HL-60 (cell line): ENCODE results near the gene SUV39H2.

Source experiments
- GABPA ChIP-seq: IDR thresholded peaks from 2 replicates; pipeline ENCODE4 v1.6.1; 2012; ENCODE audit warnings: low read depth
- POLR2AphosphoS5 ChIP-seq: IDR thresholded peaks from 2 replicates; pipeline ENCODE4 v1.6.1; 2012; ENCODE audit warnings: low read depth
- TF ChIP-seq, protein P1 (sequence below): IDR thresholded peaks from one replicate; pipeline ENCODE4 v1.5.1; 2011; ENCODE audit warnings: low read length, control low read depth, inconsistent platforms; ENCODE audit not compliant: insufficient read depth
- TF ChIP-seq, protein P2 (sequence below): IDR thresholded peaks from 2 replicates; pipeline ENCODE4 v1.6.1; 2012; ENCODE audit warnings: low read depth; ENCODE audit not compliant: insufficient replicate concordance

DNA sequence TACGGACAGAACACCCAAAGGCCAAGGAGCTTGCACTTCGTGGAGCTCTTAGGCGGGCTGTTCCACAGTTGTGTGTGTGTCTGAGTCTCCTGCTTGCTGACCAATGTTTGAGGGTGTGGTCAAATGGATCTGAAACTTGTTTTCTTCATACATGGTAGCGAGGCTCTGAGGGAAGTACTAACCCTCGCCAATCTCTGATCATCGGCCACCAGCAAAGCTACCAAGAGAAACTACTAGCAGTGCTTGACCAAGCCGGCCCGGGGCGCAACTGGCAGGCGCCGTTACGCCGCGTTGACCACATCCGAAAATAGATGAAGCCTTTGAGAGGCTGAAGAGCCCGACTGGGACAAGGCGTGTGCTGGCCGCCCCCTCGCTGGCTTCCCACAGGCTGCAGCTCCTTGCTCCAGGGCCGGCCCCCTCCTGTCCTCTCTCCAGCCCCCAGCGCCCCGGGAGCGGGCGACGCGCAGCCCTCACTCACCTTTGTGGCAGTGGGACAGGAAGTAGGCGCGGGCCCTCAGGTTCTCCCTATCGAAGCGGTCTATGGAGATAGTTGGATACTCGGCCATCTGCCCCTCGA, 74.8 kb downstream of the SUV39H2 start:
- TF ChIP-seq, protein P1, sequence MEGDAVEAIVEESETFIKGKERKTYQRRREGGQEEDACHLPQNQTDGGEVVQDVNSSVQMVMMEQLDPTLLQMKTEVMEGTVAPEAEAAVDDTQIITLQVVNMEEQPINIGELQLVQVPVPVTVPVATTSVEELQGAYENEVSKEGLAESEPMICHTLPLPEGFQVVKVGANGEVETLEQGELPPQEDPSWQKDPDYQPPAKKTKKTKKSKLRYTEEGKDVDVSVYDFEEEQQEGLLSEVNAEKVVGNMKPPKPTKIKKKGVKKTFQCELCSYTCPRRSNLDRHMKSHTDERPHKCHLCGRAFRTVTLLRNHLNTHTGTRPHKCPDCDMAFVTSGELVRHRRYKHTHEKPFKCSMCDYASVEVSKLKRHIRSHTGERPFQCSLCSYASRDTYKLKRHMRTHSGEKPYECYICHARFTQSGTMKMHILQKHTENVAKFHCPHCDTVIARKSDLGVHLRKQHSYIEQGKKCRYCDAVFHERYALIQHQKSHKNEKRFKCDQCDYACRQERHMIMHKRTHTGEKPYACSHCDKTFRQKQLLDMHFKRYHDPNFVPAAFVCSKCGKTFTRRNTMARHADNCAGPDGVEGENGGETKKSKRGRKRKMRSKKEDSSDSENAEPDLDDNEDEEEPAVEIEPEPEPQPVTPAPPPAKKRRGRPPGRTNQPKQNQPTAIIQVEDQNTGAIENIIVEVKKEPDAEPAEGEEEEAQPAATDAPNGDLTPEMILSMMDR: no peak
- TF ChIP-seq, protein P2, sequence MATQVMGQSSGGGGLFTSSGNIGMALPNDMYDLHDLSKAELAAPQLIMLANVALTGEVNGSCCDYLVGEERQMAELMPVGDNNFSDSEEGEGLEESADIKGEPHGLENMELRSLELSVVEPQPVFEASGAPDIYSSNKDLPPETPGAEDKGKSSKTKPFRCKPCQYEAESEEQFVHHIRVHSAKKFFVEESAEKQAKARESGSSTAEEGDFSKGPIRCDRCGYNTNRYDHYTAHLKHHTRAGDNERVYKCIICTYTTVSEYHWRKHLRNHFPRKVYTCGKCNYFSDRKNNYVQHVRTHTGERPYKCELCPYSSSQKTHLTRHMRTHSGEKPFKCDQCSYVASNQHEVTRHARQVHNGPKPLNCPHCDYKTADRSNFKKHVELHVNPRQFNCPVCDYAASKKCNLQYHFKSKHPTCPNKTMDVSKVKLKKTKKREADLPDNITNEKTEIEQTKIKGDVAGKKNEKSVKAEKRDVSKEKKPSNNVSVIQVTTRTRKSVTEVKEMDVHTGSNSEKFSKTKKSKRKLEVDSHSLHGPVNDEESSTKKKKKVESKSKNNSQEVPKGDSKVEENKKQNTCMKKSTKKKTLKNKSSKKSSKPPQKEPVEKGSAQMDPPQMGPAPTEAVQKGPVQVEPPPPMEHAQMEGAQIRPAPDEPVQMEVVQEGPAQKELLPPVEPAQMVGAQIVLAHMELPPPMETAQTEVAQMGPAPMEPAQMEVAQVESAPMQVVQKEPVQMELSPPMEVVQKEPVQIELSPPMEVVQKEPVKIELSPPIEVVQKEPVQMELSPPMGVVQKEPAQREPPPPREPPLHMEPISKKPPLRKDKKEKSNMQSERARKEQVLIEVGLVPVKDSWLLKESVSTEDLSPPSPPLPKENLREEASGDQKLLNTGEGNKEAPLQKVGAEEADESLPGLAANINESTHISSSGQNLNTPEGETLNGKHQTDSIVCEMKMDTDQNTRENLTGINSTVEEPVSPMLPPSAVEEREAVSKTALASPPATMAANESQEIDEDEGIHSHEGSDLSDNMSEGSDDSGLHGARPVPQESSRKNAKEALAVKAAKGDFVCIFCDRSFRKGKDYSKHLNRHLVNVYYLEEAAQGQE: no peak
- TF ChIP-seq POLR2AphosphoS5: no peak
- no peak for TF ChIP-seq GABPA
